GM12878 (cell line): Measurements from ENCODE around the gene CRELD2.

Experiments used
- BRCA1 ChIP-seq: IDR thresholded peaks from 2 replicates; pipeline ENCODE4 v1.6.1; 2011; ENCODE audit warnings: low read depth, low read length, improper control_type of control experiment
- EZH2 ChIP-seq: IDR thresholded peaks from 2 replicates; pipeline ENCODE4 v1.6.1; 2012; ENCODE audit warnings: low read depth, mild to moderate bottlenecking, control low read depth, inconsistent platforms, low read length, borderline replicate concordance; ENCODE audit not compliant: control insufficient read depth
- FOS ChIP-seq: IDR thresholded peaks from 3 replicates; pipeline ENCODE4 v1.6.1; 2011; ENCODE audit warnings: borderline replicate concordance; ENCODE audit not compliant: insufficient read length; ENCODE audit errors: extremely low read depth
- IKZF2 ChIP-seq, 2 experiments: fragments of 450-650 bp; IDR thresholded peaks; 2 replicates each; pipeline ENCODE4 v1.6.1; 2017; ENCODE audit warnings: mild to moderate bottlenecking in 2 of 2, moderate library complexity in 2 of 2
- NFIC ChIP-seq: IDR thresholded peaks from 2 replicates; pipeline ENCODE4 v1.6.1; 2012; ENCODE audit warnings: low read depth, mild to moderate bottlenecking, inconsistent platforms, low read length, moderate library complexity
- PKNOX1 ChIP-seq: fragments of 450-650 bp; IDR thresholded peaks from 2 replicates; pipeline ENCODE4 v1.6.1; 2016; ENCODE audit warnings: mild to moderate bottlenecking
- POLR2AphosphoS5 ChIP-seq: IDR thresholded peaks from 2 replicates; pipeline ENCODE4 v1.6.1; 2011; ENCODE audit warnings: mild to moderate bottlenecking, low read length, inconsistent platforms
- RAD21 ChIP-seq: IDR thresholded peaks from 2 replicates; pipeline ENCODE4 v1.6.1; 2011; ENCODE audit warnings: mild to moderate bottlenecking, low read depth, low read length, moderate library complexity; ENCODE audit not compliant: insufficient read depth
- RAD51 ChIP-seq: fragments of 450-650 bp; IDR thresholded peaks from 2 replicates; pipeline ENCODE4 v1.6.1; 2016; ENCODE audit warnings: moderate library complexity, mild to moderate bottlenecking, inconsistent platforms
- RCOR1 ChIP-seq: conservative IDR thresholded peaks from 2 replicates; pipeline ENCODE4 v1.6.1; 2012; ENCODE audit warnings: low read depth, low read length, improper control_type of control experiment
- YY1 ChIP-seq: IDR thresholded peaks from 2 replicates; pipeline ENCODE4 v1.6.1; 2011; ENCODE audit warnings: low read depth, mild to moderate bottlenecking, low read length
- ZNF274 ChIP-seq: IDR thresholded peaks from one replicate; pipeline ENCODE4 v1.8.0; 2011; ENCODE audit not compliant: insufficient read length, insufficient read depth
- TF ChIP-seq, protein P1 (sequence below), 3 experiments: IDR thresholded peaks in 2 of 3; conservative IDR thresholded peaks in 1 of 3; 2 replicates each; pipeline ENCODE4 v1.5.1; 2011; ENCODE audit warnings: low read depth in 3 of 3, low read length in 3 of 3, mild to moderate bottlenecking in 3 of 3, control low read depth in 2 of 3, moderate library complexity in 2 of 3, inconsistent platforms in 1 of 3, mixed read lengths in 1 of 3; ENCODE audit not compliant: control insufficient read depth in 2 of 3, insufficient read depth in 1 of 3; ENCODE audit errors: extremely low read depth in 1 of 3
- TF ChIP-seq, protein P2 (sequence below): fragments of 450-650 bp; IDR thresholded peaks from 2 replicates; pipeline ENCODE4 v1.6.1; 2017; ENCODE audit warnings: mild to moderate bottlenecking, low read depth, inconsistent platforms; ENCODE audit not compliant: poor library complexity, severe bottlenecking

GRCh38 chr22:49936973-49937757, 18.7 kb downstream of the CRELD2 start:
- no peak for TF ChIP-seq YY1
- TF ChIP-seq EZH2: no peak
- TF ChIP-seq FOS: no peak
- TF ChIP-seq BRCA1: no peak
- no peak for TF ChIP-seq POLR2AphosphoS5
- TF ChIP-seq, protein P1, sequence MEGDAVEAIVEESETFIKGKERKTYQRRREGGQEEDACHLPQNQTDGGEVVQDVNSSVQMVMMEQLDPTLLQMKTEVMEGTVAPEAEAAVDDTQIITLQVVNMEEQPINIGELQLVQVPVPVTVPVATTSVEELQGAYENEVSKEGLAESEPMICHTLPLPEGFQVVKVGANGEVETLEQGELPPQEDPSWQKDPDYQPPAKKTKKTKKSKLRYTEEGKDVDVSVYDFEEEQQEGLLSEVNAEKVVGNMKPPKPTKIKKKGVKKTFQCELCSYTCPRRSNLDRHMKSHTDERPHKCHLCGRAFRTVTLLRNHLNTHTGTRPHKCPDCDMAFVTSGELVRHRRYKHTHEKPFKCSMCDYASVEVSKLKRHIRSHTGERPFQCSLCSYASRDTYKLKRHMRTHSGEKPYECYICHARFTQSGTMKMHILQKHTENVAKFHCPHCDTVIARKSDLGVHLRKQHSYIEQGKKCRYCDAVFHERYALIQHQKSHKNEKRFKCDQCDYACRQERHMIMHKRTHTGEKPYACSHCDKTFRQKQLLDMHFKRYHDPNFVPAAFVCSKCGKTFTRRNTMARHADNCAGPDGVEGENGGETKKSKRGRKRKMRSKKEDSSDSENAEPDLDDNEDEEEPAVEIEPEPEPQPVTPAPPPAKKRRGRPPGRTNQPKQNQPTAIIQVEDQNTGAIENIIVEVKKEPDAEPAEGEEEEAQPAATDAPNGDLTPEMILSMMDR (IDR thresholded peaks at IDR 0.05 in 2 of 3, conservative IDR thresholded peaks at IDR 0.05 in 1 of 3; ENCODE audit: control insufficient read depth in 2 of 3, extremely low read depth in 1 of 3, insufficient read depth in 1 of 3, low read depth in 3 of 3, low read length in 3 of 3): no peak
- TF ChIP-seq PKNOX1: no peak
- TF ChIP-seq ZNF274: no peak
- TF ChIP-seq NFIC: no peak
- no peak for TF ChIP-seq RAD21
- no peak for TF ChIP-seq IKZF2 (IDR thresholded peaks at IDR 0.05)
- TF ChIP-seq, protein P2, sequence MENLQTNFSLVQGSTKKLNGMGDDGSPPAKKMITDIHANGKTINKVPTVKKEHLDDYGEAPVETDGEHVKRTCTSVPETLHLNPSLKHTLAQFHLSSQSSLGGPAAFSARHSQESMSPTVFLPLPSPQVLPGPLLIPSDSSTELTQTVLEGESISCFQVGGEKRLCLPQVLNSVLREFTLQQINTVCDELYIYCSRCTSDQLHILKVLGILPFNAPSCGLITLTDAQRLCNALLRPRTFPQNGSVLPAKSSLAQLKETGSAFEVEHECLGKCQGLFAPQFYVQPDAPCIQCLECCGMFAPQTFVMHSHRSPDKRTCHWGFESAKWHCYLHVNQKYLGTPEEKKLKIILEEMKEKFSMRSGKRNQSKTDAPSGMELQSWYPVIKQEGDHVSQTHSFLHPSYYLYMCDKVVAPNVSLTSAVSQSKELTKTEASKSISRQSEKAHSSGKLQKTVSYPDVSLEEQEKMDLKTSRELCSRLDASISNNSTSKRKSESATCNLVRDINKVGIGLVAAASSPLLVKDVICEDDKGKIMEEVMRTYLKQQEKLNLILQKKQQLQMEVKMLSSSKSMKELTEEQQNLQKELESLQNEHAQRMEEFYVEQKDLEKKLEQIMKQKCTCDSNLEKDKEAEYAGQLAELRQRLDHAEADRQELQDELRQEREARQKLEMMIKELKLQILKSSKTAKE: no peak
- no peak for TF ChIP-seq RCOR1
- no peak for TF ChIP-seq RAD51
